Measurements from ENCODE around the gene HSPA12A.

DNA sequence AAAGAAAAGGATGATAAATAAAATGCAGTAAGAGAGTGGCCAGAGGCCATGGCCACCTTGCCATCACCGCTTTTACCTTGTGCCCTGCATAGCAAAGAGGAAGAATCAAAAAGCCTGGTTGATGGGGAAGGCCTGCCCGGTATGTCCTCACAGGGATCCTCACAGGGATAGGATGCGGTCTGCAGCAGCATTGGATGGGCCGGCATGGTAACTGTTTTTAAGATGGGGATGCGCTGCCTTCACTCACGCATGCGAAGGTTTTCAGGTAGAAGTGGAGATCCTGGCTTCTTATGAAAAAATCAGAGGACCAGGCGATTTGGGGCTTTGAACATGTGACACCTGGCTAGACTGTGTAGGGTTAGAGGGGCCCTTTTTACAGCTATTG lies 109.2 kb downstream of the HSPA12A start:
- TF ChIP-seq, protein P1, sequence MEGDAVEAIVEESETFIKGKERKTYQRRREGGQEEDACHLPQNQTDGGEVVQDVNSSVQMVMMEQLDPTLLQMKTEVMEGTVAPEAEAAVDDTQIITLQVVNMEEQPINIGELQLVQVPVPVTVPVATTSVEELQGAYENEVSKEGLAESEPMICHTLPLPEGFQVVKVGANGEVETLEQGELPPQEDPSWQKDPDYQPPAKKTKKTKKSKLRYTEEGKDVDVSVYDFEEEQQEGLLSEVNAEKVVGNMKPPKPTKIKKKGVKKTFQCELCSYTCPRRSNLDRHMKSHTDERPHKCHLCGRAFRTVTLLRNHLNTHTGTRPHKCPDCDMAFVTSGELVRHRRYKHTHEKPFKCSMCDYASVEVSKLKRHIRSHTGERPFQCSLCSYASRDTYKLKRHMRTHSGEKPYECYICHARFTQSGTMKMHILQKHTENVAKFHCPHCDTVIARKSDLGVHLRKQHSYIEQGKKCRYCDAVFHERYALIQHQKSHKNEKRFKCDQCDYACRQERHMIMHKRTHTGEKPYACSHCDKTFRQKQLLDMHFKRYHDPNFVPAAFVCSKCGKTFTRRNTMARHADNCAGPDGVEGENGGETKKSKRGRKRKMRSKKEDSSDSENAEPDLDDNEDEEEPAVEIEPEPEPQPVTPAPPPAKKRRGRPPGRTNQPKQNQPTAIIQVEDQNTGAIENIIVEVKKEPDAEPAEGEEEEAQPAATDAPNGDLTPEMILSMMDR (IDR thresholded peaks at IDR 0.05), result no peak
- TF ChIP-seq EP300 (IDR thresholded peaks at IDR 0.05), result no peak
